GM18508 (cell line): ENCODE measurements around the gene KLRC1.
"Not testable (repeated sequence)": the region's sequence is repeated elsewhere in the genome, so short reads cannot be mapped to it uniquely, and the experiment has no call there.

Experiments
- ATAC-seq: cut with Tn5 transposase; IDR thresholded peaks from one replicate; pipeline ENCODE4 v1.9.1; 2021; ENCODE audit warnings: moderate number of reproducible peaks; ENCODE audit not compliant: insufficient read depth, unreplicated experiment

KLRC1 gene

GRCh38 chr12:10453156-10453555, at the start of gene KLRC1:
Gene KLRC1 (minus strand): TSS chr12:10453377. CDS start chr12:10451156, 2,221 bp downstream.
- no peak for ATAC-seq

DNA sequence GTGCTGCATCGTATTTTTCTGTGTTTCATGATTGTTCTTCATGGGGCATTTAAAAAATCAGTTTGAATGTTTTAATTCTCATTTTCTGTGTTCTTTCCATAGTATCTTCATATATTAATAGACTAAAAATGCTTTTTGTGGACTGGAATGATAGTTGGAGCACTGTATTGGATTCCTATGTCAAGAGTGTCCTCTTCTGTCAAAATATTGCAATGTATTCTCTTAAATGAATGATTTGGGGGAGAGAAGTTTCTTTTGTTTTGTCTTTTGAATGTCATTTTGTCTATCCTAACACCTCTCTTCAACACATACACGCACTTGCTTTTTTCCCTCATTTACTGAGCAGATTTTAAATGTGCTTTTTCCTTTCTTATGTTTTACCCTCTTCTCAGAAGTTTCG, 47.9 kb upstream of the KLRC1 start:
- no peak for ATAC-seq

DNA sequence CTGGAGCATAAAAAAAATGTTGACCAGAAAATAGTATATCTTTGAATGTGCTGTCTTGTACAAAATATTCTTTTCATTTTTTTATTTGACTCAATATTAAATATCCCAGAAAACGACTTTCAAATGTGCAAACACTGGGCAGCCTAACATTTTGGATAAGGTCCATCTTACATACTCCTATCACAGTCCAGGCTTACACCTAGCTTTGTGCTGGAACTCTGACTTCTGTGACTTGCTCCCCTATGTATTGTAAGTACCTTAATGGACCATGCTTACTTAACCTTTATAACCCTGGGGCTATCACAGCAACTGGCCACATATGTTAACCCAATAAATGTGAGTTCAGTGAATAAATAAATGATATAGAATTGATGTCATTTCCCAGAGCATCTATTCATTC, 44.9 kb upstream of the KLRC1 start:
- ATAC-seq, result no peak

- ATAC-seq, result no peak
These were observed 44.4 kb upstream of the KLRC1 start for GRCh38 chr12:10497602-10498001.

- no peak for ATAC-seq
These were observed 38.6 kb upstream of the KLRC1 start for GRCh38 chr12:10491766-10492165.

DNA sequence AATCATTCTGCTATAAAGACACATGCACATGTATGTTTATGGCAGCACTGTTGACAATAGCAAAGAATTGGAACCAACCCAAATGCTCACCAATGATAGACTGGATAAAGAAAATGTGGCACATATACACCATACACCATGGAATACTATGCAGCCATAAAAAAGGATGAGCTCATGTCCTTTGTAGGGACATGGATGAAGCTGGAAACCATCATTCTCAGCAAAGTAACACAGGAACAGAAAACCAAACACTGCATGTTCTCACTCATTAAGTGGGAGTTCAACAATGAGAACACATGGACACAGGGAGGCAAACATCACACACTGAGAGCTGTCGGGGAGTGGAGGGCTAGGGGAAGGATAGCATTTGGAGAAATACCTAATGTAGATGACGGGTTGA, 34.2 kb upstream of the KLRC1 start:
- ATAC-seq, result not testable (repeated sequence)

DNA sequence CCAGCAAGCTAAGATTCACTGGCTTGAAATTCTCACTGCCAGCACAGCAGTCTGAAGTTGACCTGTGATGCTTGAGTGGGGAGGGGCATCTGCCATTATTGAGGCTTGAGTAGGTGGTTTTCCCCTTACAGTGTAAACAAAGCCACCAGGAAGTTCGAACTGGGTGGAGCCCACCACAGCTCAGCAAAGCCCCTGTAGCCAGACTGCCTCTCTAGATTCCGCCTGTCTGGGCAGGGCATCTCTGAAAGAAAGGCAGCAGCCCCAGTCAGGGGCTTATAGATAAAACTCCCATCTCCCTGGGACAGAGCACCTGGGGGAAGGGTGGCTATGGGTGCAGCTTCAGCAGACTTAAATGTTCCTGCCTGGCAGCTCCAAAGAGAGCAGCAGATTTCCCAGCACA, 28.7 kb upstream of the KLRC1 start:
- ATAC-seq, result not testable (repeated sequence)

- ATAC-seq, result not testable (repeated sequence)
These were observed 19.6 kb upstream of the KLRC1 start for GRCh38 chr12:10472808-10473207.

GRCh38 chr12:10469701-10470100, 16.5 kb upstream of the KLRC1 start:
- ATAC-seq, result no peak

- ATAC-seq, result no peak
These were observed 13.1 kb upstream of the KLRC1 start for GRCh38 chr12:10466311-10466710.

DNA sequence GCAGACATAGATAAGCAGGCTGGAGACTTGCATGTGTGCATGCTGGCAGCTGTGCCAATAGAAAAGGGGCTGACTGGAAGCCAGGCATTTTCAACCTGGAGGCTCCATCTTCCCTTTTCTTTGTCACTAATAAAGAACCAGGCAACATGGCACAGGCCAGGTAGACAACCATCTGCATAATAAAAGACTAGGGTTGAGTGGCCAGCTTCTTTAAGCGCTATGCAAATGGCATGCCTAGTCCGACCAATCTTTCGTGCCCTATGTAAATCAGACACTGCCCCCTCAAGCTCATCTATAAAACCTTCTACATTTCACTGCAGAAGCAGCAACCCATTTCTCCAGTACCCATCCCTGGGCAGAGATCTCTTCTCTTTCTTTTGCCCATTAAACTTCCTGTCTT, 4.6 kb upstream of the KLRC1 start:
- no peak for ATAC-seq

GRCh38 chr12:10456856-10457255, 3.7 kb upstream of the KLRC1 start:
- ATAC-seq, result no peak

DNA sequence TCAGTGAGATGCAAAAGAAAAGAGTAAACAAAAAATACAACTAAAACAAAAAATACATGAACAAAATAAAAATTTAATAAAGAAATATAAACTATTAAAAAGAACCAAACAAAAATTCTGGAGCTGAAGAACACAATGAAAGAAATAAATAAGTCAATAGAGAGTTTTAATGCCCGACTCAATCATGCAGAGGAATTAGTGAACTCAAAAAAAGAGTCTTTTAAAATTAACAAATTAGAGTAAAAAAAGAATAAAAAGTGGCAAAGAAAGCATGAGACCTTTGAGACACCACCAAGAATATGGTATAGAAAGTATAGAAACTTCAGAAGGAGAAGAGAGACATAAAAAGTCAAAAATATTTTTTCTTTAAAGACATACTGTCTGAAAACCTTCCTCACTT, 2.6 kb upstream of the KLRC1 start:
- ATAC-seq, result no peak

DNA sequence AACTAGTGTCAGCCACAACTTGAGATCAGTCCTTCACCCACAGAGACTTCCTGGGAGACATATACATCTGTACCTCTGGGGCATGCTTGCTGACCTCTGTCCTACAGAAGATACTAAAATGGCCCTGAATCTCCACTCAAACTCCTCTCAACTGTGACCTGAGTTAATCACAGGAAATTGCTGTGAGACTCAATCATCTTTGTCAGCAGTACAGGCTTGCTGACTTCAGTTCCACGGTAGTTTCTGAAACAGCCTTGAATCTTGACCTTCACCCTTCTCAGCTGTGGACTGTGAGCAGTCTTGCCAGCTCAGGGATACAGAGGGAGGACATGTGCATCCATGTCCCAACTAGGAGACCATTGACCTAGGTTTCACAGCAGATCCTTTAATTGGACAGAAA, 1.4 kb upstream of the KLRC1 start:
- no peak for ATAC-seq

GRCh38 chr12:10448236-10448635, 4.9 kb downstream of the KLRC1 start:
- ATAC-seq, result no peak

- ATAC-seq, result not testable (repeated sequence)
These were observed 7.1 kb downstream of the KLRC1 start for GRCh38 chr12:10446052-10446451.

- ATAC-seq, result not testable (repeated sequence)
These were observed 12.0 kb downstream of the KLRC1 start for GRCh38 chr12:10441144-10441543.

- ATAC-seq, result not testable (repeated sequence)
These were observed 13.4 kb downstream of the KLRC1 start for GRCh38 chr12:10439608-10440274.

DNA sequence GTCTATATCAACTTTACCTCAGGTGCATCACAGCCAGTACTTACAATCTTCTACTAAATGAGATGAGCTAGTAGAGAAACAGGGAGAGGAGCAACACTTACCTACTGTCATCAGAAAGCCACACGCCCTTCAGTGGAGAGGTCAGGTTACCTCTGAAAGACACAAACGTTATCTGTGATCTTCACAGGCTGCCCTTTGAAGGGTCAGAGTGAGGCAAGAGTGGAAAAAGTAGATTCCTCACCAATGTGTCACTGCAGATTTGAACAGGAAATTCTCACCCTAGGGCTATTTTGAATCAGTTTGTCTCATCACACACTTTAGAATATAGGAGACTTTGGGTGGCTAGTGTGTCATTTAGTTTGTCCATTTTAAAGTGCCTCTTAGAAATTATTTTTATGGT, 15.6 kb downstream of the KLRC1 start:
- ATAC-seq, result not testable (repeated sequence)

DNA sequence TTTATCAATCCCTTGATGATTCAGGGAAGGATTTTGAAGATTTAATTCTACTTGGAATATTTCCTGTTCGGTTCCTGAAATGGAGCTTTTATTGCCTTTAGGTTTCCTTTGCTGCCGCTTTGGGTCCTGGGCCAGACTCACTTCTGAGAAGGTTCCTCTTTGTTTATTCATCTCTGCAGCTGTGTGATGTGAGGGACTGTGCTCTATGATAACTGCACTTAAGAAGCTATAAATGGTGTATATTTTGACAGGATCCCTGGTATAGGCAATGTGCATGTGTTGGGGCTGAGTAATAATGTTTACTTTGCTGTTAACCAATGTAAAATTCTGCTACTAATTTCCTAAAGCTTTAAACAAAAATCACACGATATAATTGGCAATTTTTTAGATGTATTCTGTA, 17.4 kb downstream of the KLRC1 start, which contains the start of gene KLRC2:
KLRC2 (minus strand) TSS at position 195 of the 400 bp plus-strand sequence; CDS start at position 171, 24 bp downstream.
- ATAC-seq, result not testable (repeated sequence)

GRCh38 chr12:10430623-10431022, 22.6 kb downstream of the KLRC1 start:
- ATAC-seq, result not testable (repeated sequence)

- not testable (repeated sequence) for ATAC-seq
These were observed 27.2 kb downstream of the KLRC1 start for GRCh38 chr12:10425938-10426337.
